K562 (cell line): ENCODE data around the gene HELZ.

Source experiments
- ATF2 ChIP-seq: sonication (generic); formaldehyde crosslinking; IDR thresholded peaks from 2 replicates; pipeline ENCODE4 v1.8.1; 2022; ENCODE audit warnings: missing genetic modification reagents
- EP300 ChIP-seq: IDR thresholded peaks from 2 replicates; pipeline ENCODE4 v1.6.1; 2012; ENCODE audit warnings: low read length, improper control_type of control experiment
- KDM1A ChIP-seq, 2 experiments: fragments of 450-650 bp; IDR thresholded peaks; 2 replicates each; pipeline ENCODE4 v1.6.1; 2016; ENCODE audit warnings: mild to moderate bottlenecking in 2 of 2
- RBM15 ChIP-seq: fragments of 200-400 bp; formaldehyde crosslinking; IDR thresholded peaks from 2 replicates; pipeline ENCODE4 v1.6.1; 2018; ENCODE audit warnings: mild to moderate bottlenecking, low read length, moderate library complexity; ENCODE audit not compliant: insufficient read depth
- RBM39 ChIP-seq: fragments of 200-400 bp; formaldehyde crosslinking; optimal IDR thresholded peaks from 2 replicates; pipeline ENCODE3; 2018; ENCODE audit warnings: low read depth, low read length

DNA sequence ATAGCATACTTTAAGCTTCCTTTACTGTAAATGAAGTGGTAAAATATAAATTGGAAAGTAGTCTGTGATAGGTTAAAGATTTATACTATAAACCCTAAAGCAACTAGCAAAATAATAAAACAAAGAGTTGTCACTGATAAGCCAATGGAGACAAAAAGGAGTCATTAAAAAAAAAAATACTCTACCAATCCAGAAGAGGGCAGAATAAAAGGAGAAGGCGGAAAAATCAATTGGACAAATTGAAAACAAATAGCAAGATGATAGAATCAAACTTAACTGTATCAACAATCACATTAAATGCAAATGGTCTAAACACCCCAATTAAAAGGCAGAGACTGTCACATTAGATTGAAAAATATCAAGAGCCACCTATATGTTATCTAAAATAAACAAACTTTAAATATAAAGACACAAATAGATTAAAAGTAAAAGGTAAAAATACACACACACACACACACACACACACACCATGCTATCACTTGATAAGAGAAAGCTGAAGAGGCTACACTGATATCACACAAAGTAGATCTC, 128.9 kb downstream of the HELZ start:
- TF ChIP-seq EP300 (no peak), RBM39 (no peak), KDM1A (IDR thresholded peaks at IDR 0.05) (no peak), RBM15 (no peak), ATF2 (no peak)
